DMS53 treated with DMSO at 0.1 percent for 48 hours (cell line): ENCODE results near the gene LIPA.
"Not testable (repeated sequence)": the region's sequence is repeated elsewhere in the genome, so short reads cannot be mapped to it uniquely, and the experiment has no call there.

ENCODE experiments used
- DNase-seq: peaks from one replicate; lab custom pipeline; 2025; ENCODE audit not compliant: unreplicated experiment; lab: John Stamatoyannopoulos, UW

Gene LIPA

DNA sequence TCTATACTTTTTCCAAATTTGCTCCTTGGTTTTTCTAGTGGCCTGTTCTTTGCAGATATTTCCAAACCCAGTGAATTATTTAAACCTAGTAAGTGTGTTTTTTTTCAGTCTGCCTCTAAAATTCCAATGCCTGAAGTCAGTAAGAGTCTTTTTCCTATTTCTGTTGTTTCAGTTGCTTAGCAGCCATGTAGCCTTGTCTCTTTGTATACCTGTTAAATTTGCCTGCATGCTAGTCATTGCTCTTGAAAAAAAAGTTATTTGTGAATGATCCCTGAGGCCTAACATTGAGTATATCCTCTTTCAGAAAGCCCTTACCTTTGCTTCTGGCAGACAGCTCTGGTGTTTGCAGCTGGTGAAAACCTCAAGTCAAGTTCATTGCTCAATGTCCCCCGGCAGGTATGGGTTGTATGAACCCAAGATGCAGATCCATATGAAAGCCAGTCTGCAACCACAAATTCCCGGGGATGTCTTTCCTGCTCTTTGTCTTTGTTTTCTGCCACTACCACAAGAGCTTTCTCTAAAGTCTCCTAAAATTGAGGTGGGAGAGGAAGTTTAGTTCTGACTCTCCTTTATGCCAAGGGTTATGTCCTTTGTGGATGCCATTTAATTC lies 80.2 kb downstream of the LIPA start:
- DNase-seq, result no peak

DNA sequence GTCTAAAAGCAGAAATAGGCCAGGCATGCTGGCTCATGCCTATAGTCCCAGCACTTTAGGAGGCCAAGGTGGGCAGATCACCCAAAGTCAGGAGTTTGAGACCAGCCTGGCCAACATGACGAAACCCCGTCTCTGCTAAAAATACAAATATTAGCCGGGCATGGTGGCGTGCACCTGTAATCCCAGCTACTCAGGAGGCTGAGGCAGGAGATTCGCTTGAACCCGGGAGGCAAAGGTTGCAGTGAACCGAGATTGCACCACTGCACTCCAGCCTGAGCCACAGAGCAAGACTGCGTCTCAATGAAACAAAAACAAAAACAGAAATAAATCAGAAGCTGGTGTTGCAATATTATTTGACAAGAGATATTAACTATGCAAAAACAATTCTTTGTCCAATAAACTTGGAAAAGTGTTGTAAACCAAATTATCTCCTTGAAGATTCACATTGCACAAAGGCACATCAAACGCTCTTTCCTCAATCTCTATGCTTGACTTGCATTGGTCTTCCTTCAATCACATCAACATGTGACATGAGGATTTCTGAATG lies 83.1 kb downstream of the LIPA start:
- not testable (repeated sequence) for DNase-seq

DNA sequence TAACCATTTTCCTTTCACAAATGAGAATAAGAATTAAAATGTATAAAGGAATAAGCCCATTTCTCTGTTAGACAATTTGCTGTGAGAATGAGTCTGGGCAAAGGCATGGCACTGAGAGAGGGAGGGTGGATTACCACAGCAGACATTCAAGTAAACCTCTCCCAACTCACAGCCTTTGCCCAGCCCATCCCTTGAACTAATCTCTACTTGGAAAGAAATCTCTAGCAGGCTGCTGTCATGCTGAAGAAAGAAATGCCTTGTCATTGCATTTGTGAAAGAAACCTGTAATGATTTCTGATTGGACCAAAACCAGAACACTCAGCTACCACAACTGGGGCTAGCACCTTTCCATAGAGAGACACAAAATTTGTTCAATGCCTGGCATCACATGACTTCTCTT lies 83.7 kb downstream of the LIPA start:
- no peak for DNase-seq

DNA sequence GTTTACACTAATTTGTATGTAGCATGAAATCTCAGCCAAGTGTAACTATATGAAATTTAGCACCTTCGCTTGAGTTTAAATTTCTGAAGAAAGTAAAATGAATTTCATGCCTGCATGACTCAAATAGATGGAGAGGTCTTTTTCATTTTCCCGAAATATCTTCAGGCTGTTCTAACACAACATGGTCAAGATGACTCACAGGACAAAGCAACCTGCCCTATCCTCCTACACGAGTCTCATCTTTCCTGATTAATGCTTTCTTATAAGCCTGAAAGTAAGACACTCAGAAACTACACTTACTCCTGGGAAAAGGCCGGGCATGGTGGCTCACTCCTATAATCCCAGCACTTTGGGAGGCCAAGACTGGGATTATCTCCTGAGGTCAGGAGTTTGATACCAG lies 85.7 kb downstream of the LIPA start:
- DNase-seq, result no peak

DNA sequence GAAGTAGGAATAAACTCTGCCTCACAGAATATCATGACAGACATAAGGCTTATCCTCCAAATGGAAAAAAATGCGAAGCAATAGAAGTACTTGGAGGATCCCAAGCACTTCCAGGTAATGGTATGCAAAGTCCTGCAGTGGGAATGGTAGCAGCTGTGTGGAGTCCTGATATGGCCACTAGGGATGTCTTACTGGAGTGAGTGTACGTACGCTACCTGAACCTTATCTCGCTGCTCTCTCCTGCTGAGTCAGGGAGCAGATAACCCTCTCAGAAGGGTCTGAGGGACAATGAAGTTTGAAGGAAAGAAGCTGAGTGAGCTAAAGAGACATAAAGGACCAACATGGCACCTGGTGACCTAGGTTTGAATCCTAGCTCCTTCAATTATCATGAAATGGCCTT lies 86.7 kb downstream of the LIPA start:
- DNase-seq, result no peak

DNA sequence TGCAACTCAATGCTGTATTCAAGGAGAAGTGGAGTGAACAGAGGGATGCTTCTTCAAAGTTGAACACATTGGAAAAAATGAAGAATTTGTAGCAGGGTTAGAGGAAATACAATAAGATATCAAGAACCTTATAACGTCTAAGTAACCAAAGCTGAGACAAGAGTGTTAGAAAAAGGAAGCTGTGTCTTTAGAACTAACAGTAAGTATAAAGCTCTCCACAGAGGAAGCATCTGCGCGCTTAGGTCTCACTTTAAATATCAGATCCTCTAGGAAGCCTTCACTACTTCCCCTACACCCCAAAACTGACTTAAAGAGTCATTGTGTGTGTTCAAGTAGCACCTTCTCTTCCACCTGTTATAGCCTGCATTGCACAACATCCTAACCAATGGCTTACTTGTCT lies 87.5 kb downstream of the LIPA start:
- DNase-seq, result no peak
